NCI-H146 treated with DMSO at 0.1 percent for 48 hours (cell line): Measurements from ENCODE around the gene SLC2A14.

Source experiments
- DNase-seq: peaks from one replicate; lab custom pipeline; 2025; ENCODE audit not compliant: unreplicated experiment; lab: John Stamatoyannopoulos, UW

SLC2A14 gene

DNA sequence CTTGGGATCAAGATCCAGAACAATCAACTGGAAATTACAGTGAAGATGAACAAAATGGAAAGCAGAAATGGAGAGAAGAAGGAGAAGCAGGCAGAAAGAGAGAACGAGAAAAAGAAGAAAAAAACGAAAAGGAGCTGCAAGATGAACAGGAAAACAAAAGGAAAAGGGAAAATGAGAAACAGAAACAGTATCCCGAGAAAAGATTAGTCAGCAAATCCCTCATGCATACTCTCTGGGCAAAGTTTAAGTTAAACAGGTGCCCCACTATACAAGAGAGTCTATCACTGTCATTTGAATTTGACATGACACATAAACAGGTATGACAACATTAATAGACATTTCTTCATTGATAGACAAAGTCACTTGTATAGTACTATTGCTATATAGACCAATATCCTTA, 102.7 kb downstream of the SLC2A14 start:
- DNase-seq = no peak
